ENCODE data around the gene ARL15. TPM values are rescaled to one million over a fixed set of nuclear protein-coding genes. Genes with fewer than 3 reads are reported as not detected.

Gene ARL15
- total and polyA plus RNA-seq, 7 experiments from 2014 or later = 9.6 to 17.1 (median 13.6) TPM

- ATAC-seq (no peak), DNase-seq (no peak)
- Histone ChIP-seq H3K27me3 (ENCODE audit: control insufficient read depth in 2 of 2, insufficient read depth in 2 of 2, low read length in 2 of 2) (no peaks in the 10 kb centered on the region), H3K4me3 (ENCODE audit: low read length) (no peak overlapping the region), H3K27ac (ENCODE audit: low read depth, low read length) (no peak overlapping the region), H3K9me3 (ENCODE audit: control insufficient read depth in 2 of 3, low read length in 3 of 3) (no peaks in the 10 kb centered on the region), H3K4me1 (ENCODE audit: control insufficient read depth in 2 of 2, insufficient read depth in 2 of 2, low read length in 2 of 2) (no peaks in the 10 kb centered on the region), H3K36me3 (ENCODE audit: control insufficient read depth in 2 of 3, insufficient read depth in 3 of 3, low read length in 3 of 3) (no peaks in the 10 kb centered on the region)
- Mint-ChIP-seq H3K27me3 (no peaks in the 10 kb centered on the region), H3K4me1 (peaks cover 0 to 5% (median 0%) of the 10 kb centered on the region in 7 donors), H3K9me3 (peaks cover 0 to 5% (median 3%) of the 10 kb centered on the region in 11 donors), H3K27ac (peak overlapping the region in 1 of 9 donors; percentile 45), H3K4me3 (no peak overlapping the region), H3K36me3 (peaks cover 0 to 37% (median 31%) of the 10 kb centered on the region in 5 donors)
- intact Hi-C loops (cut with micrococcal nuclease) = no loop called here
- ChIA-PET POLR2A (no interaction called here), CTCF (no interaction called here)
Observed at GRCh38 chr5:54133917-54134316, 176.5 kb downstream of the ARL15 start.

- Mint-ChIP-seq H3K36me3 (peaks cover 0 to 14% (median 10%) of the 10 kb centered on the region in 5 donors), H3K4me3 (no peak overlapping the region), H3K9me3 (peaks cover 0 to 3% (median 0%) of the 10 kb centered on the region in 11 donors), H3K27me3 (no peaks in the 10 kb centered on the region), H3K27ac (no peak overlapping the region), H3K4me1 (peaks cover 0 to 9% (median 0%) of the 10 kb centered on the region in 7 donors)
- Histone ChIP-seq H3K27ac (ENCODE audit: low read depth, low read length) (no peak overlapping the region), H3K9me3 (ENCODE audit: control insufficient read depth in 2 of 3, low read length in 3 of 3) (no peaks in the 10 kb centered on the region), H3K4me1 (ENCODE audit: control insufficient read depth in 2 of 2, insufficient read depth in 2 of 2, low read length in 2 of 2) (no peaks in the 10 kb centered on the region), H3K27me3 (ENCODE audit: control insufficient read depth in 2 of 2, insufficient read depth in 2 of 2, low read length in 2 of 2) (no peaks in the 10 kb centered on the region), H3K36me3 (ENCODE audit: control insufficient read depth in 2 of 3, insufficient read depth in 3 of 3, low read length in 3 of 3) (no peaks in the 10 kb centered on the region), H3K4me3 (ENCODE audit: low read length) (no peak overlapping the region)
- ATAC-seq (no peak), DNase-seq (no peak)
- CTCF ChIA-PET = no interaction called here
- POLR2A ChIA-PET = no interaction called here
- intact Hi-C loops (cut with micrococcal nuclease) = no loop called here
Observed at GRCh38 chr5:54120473-54120872, 189.9 kb downstream of the ARL15 start.

DNA sequence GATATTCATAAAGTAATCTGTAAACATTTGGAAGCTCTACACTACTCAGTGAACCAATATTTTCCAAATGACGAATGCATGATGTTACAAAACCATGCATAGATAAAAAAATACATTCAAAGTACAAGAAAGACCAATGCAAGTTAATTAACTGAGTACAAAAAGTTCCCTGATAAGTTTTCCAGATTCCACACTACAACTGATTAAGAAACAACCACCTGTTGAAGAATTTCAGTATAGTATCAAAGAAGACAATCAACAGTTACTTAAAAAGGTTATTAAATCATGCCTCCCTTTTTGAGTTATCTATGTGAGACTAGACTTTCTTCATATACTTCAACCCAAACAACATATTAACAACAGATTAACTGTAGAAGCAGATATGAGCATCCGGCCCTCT lies 192.4 kb downstream of the ARL15 start:
- no peak for ATAC-seq
- Mint-ChIP-seq H3K9me3 (peaks cover 0 to 3% (median 0%) of the 10 kb centered on the region in 11 donors), H3K27ac (no peak overlapping the region), H3K4me1 (peaks cover 0 to 9% (median 0%) of the 10 kb centered on the region in 7 donors), H3K36me3 (peaks cover 0 to 21% (median 9%) of the 10 kb centered on the region in 5 donors), H3K27me3 (no peaks in the 10 kb centered on the region), H3K4me3 (no peak overlapping the region)
- CTCF ChIA-PET = no interaction called here
- Histone ChIP-seq H3K4me3 (ENCODE audit: low read length) (no peak overlapping the region), H3K27me3 (ENCODE audit: control insufficient read depth in 2 of 2, insufficient read depth in 2 of 2, low read length in 2 of 2) (no peaks in the 10 kb centered on the region), H3K27ac (ENCODE audit: low read depth, low read length) (no peak overlapping the region), H3K4me1 (ENCODE audit: control insufficient read depth in 2 of 2, insufficient read depth in 2 of 2, low read length in 2 of 2) (no peaks in the 10 kb centered on the region), H3K9me3 (ENCODE audit: control insufficient read depth in 2 of 3, low read length in 3 of 3) (no peaks in the 10 kb centered on the region), H3K36me3 (ENCODE audit: control insufficient read depth in 2 of 3, insufficient read depth in 3 of 3, low read length in 3 of 3) (peaks cover 0 to 2% (median 0%) of the 10 kb centered on the region in 3 experiments)
- POLR2A ChIA-PET = no interaction called here
- no peak for DNase-seq
- intact Hi-C loops (cut with micrococcal nuclease) = no loop called here

DNA sequence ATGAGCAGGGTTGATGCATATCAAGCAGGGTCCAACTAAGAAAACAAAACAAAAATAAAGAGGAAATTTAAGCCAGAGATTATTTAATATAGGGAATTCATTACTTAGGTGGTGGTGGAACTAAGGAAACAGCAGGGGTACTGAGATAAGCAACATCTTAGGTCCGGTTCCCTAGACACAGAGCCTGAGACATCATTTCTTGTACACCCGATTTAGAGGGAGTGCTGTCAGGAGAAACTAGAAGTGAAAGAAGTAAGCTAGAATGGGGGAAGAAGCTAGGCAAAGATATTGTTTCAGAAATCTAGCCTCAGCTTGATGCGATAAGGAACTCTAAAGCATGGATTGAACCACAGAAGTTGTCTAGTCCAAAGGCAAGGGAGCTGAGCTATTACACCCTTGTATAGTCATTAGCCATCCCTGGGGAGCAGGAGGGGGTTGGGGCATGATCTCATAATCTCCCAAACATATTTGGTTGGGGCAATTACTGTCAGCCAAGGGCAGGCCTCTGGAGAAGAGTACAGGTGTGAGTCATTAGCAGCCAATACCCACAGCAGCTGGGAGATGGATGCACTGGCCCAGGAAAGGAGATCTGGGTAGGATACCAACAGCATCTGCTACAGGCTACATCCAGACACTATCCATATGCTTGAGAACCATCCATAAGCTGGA lies 194.5 kb downstream of the ARL15 start:
- H3K27ac ChIP-seq (ENCODE audit: low read depth, low read length) = no peak overlapping the region
- Mint-ChIP-seq H3K4me3 (no peak overlapping the region), H3K36me3 (peaks cover 0 to 27% (median 19%) of the 10 kb centered on the region in 5 donors), H3K4me1 (peaks cover 0 to 5% (median 0%) of the 10 kb centered on the region in 7 donors), H3K9me3 (no peaks in the 10 kb centered on the region), H3K27me3 (no peaks in the 10 kb centered on the region), H3K27ac (no peak overlapping the region)
- no peak overlapping the region for H3K4me3 ChIP-seq (ENCODE audit: low read length)
- peaks cover 0 to 6% (median 0%) of the 10 kb centered on the region in 3 experiments for H3K36me3 ChIP-seq (ENCODE audit: control insufficient read depth in 2 of 3, insufficient read depth in 3 of 3, low read length in 3 of 3)
- H3K9me3 ChIP-seq (ENCODE audit: control insufficient read depth in 2 of 3, low read length in 3 of 3) = no peaks in the 10 kb centered on the region
- intact Hi-C loops (cut with micrococcal nuclease) = no loop called here
- ChIA-PET CTCF (no interaction called here), POLR2A (no interaction called here)
- H3K4me1 ChIP-seq (ENCODE audit: control insufficient read depth in 2 of 2, insufficient read depth in 2 of 2, low read length in 2 of 2) = no peaks in the 10 kb centered on the region
- H3K27me3 ChIP-seq (ENCODE audit: control insufficient read depth in 2 of 2, insufficient read depth in 2 of 2, low read length in 2 of 2) = no peaks in the 10 kb centered on the region
- ATAC-seq = no peak
- DNase-seq = no peak

- Histone ChIP-seq H3K27ac (ENCODE audit: low read depth, low read length) (no peak overlapping the region), H3K27me3 (ENCODE audit: control insufficient read depth in 2 of 2, insufficient read depth in 2 of 2, low read length in 2 of 2) (no peaks in the 10 kb centered on the region), H3K4me3 (ENCODE audit: low read length) (no peak overlapping the region), H3K36me3 (ENCODE audit: control insufficient read depth in 2 of 3, insufficient read depth in 3 of 3, low read length in 3 of 3) (peaks cover 0 to 6% (median 0%) of the 10 kb centered on the region in 3 experiments), H3K9me3 (ENCODE audit: control insufficient read depth in 2 of 3, low read length in 3 of 3) (no peaks in the 10 kb centered on the region), H3K4me1 (ENCODE audit: control insufficient read depth in 2 of 2, insufficient read depth in 2 of 2, low read length in 2 of 2) (no peaks in the 10 kb centered on the region)
- Mint-ChIP-seq H3K4me3 (no peak overlapping the region), H3K4me1 (no peaks in the 10 kb centered on the region), H3K9me3 (no peaks in the 10 kb centered on the region), H3K36me3 (peaks cover 0 to 32% (median 16%) of the 10 kb centered on the region in 5 donors), H3K27ac (no peak overlapping the region), H3K27me3 (no peaks in the 10 kb centered on the region)
- no peak for DNase-seq
- intact Hi-C loops (cut with micrococcal nuclease) = no loop called here
- ATAC-seq = no peak
- ChIA-PET POLR2A (no interaction called here), CTCF (no interaction called here)
Observed at GRCh38 chr5:54113060-54113459, 197.3 kb downstream of the ARL15 start.

- H3K4me1 Mint-ChIP-seq = peaks cover 0 to 2% (median 0%) of the 10 kb centered on the region in 7 donors
- H3K36me3 Mint-ChIP-seq = peaks cover 0 to 48% (median 29%) of the 10 kb centered on the region in 5 donors
- H3K9me3 ChIP-seq (ENCODE audit: control insufficient read depth in 2 of 3, low read length in 3 of 3) = no peaks in the 10 kb centered on the region
- DNase-seq (no peak), ATAC-seq (no peak)
- intact Hi-C loops (cut with micrococcal nuclease) = no loop called here
- no peaks in the 10 kb centered on the region for H3K27me3 ChIP-seq (ENCODE audit: control insufficient read depth in 2 of 2, insufficient read depth in 2 of 2, low read length in 2 of 2)
- H3K27ac Mint-ChIP-seq = no peak overlapping the region
- H3K27ac ChIP-seq (ENCODE audit: low read depth, low read length) = no peak overlapping the region
- H3K4me3 ChIP-seq (ENCODE audit: low read length) = no peak overlapping the region
- H3K4me1 ChIP-seq (ENCODE audit: control insufficient read depth in 2 of 2, insufficient read depth in 2 of 2, low read length in 2 of 2) = no peaks in the 10 kb centered on the region
- no peak overlapping the region for H3K4me3 Mint-ChIP-seq
- no peaks in the 10 kb centered on the region for H3K27me3 Mint-ChIP-seq
- ChIA-PET POLR2A (no interaction called here), CTCF (no interaction called here)
- H3K36me3 ChIP-seq (ENCODE audit: control insufficient read depth in 2 of 3, insufficient read depth in 3 of 3, low read length in 3 of 3) = peaks cover 0 to 6% (median 0%) of the 10 kb centered on the region in 3 experiments
- no peaks in the 10 kb centered on the region for H3K9me3 Mint-ChIP-seq
Observed at GRCh38 chr5:54109626-54110330, 200.6 kb downstream of the ARL15 start.

Data from naive thymus-derived CD4-positive, alpha-beta T cell (primary cell).